HG03432 (cell line): ENCODE results near the gene CCDC183.
"Not testable (repeated sequence)": the region's sequence is repeated elsewhere in the genome, so short reads cannot be mapped to it uniquely, and the experiment has no call there.

Experiments used
- ATAC-seq: cut with Tn5 transposase; IDR thresholded peaks from one replicate; pipeline ENCODE4 v1.9.1; 2021; ENCODE audit warnings: mild to moderate bottlenecking, moderate library complexity; ENCODE audit not compliant: unreplicated experiment

The CCDC183 gene

GRCh38 chr9:136837146-136837855, 41.2 kb downstream of the CCDC183 start:
- ATAC-seq, result no peak

- not testable (repeated sequence) for ATAC-seq
These were observed 41.7 kb downstream of the CCDC183 start for GRCh38 chr9:136837856-136838277.

GRCh38 chr9:136838314-136839228, 42.4 kb downstream of the CCDC183 start:
- no peak for ATAC-seq

- ATAC-seq, result no peak
These were observed 43.3 kb downstream of the CCDC183 start for GRCh38 chr9:136839229-136840139.

- ATAC-seq, result no peak
These were observed 44.2 kb downstream of the CCDC183 start for GRCh38 chr9:136840140-136840876.

GRCh38 chr9:136840877-136841645, 44.9 kb downstream of the CCDC183 start:
- ATAC-seq, result no peak

- not testable (repeated sequence) for ATAC-seq
These were observed 45.7 kb downstream of the CCDC183 start for GRCh38 chr9:136841646-136842379.

- peak; percentile 72 for ATAC-seq
These were observed 46.3 kb downstream of the CCDC183 start, which contains the start of gene AJM1 for GRCh38 chr9:136842380-136842948. TSS of gene AJM1 (plus strand) at chr9:136842478. CDS start at chr9:136844415, 1,937 bp downstream.

- ATAC-seq, result not testable (repeated sequence)
These were observed 47.1 kb downstream of the CCDC183 start for GRCh38 chr9:136843159-136843800.

- not testable (repeated sequence) for ATAC-seq
These were observed 47.9 kb downstream of the CCDC183 start for GRCh38 chr9:136843801-136844740.

- ATAC-seq, result no peak
These were observed 48.8 kb downstream of the CCDC183 start for GRCh38 chr9:136844761-136845464.

GRCh38 chr9:136845465-136846260, 49.5 kb downstream of the CCDC183 start:
- no peak for ATAC-seq

- no peak for ATAC-seq
These were observed 50.4 kb downstream of the CCDC183 start for GRCh38 chr9:136846376-136847087.

- ATAC-seq, result no peak
These were observed 51.1 kb downstream of the CCDC183 start for GRCh38 chr9:136847088-136847825.
